Smooth muscle cell (in vitro differentiated cells): ENCODE data around the gene RASIP1. TPM values are rescaled to one million over a fixed set of nuclear protein-coding genes. Genes with fewer than 3 reads are reported as not detected.

Source experiments
- DNase-seq: peaks from one replicate; lab custom pipeline; 2025; ENCODE audit not compliant: unreplicated experiment; lab: John Stamatoyannopoulos, UW
- H2AFZ ChIP-seq: fragments of 200-600 bp; sonication (generic); 2 replicates; pipeline ENCODE4 v1.6.0; 2016; ENCODE audit warnings: antibody characterized with exemption, low read depth, mild to moderate bottlenecking
- H3F3A ChIP-seq: fragments of 200-600 bp; sonication (generic); 2 replicates; pipeline ENCODE4 v1.6.0; 2017; ENCODE audit warnings: antibody characterized with exemption, low read depth
- H3K27ac ChIP-seq: fragments of 200-600 bp; sonication (generic); 2 replicates; pipeline ENCODE4 v1.5.1; 2016; ENCODE audit warnings: low read depth, mild to moderate bottlenecking
- H3K27me3 ChIP-seq: fragments of 200-600 bp; sonication (generic); 2 replicates; pipeline ENCODE4 v1.6.1; 2016; ENCODE audit warnings: low read depth, mild to moderate bottlenecking
- H3K36me3 ChIP-seq: fragments of 200-600 bp; sonication (generic); 2 replicates; pipeline ENCODE4 v1.5.1; 2016; ENCODE audit warnings: low read depth
- H3K4me1 ChIP-seq: fragments of 200-600 bp; sonication (generic); 2 replicates; pipeline ENCODE4 v1.5.1; 2016; ENCODE audit warnings: low read depth
- H3K4me2 ChIP-seq: fragments of 200-600 bp; sonication (generic); 2 replicates; pipeline ENCODE4 v1.6.0; 2016; ENCODE audit warnings: mild to moderate bottlenecking
- H3K4me3 ChIP-seq: fragments of 200-600 bp; sonication (generic); 2 replicates; pipeline ENCODE4 v1.5.1; 2016; ENCODE audit warnings: mild to moderate bottlenecking
- H3K79me2 ChIP-seq: fragments of 200-600 bp; sonication (generic); 2 replicates; pipeline ENCODE4 v1.6.0; 2016; ENCODE audit warnings: low read depth, mild to moderate bottlenecking
- H3K9ac ChIP-seq: fragments of 200-600 bp; sonication (generic); 2 replicates; pipeline ENCODE4 v1.6.0; 2016; ENCODE audit warnings: low read depth
- H3K9me3 ChIP-seq: fragments of 200-600 bp; sonication (generic); replicated peaks from 2 replicates; pipeline ENCODE4 v1.5.1; 2016; ENCODE audit warnings: low read depth
- H4K20me1 ChIP-seq: fragments of 200-600 bp; sonication (generic); 2 replicates; pipeline ENCODE4 v1.6.0; 2016; ENCODE audit warnings: low read depth
- CTCF ChIP-seq: fragments of 200-600 bp; sonication (generic); IDR thresholded peaks from 2 replicates; pipeline ENCODE4 v1.5.1; 2017; ENCODE audit warnings: borderline replicate concordance, mild to moderate bottlenecking, antibody characterized with exemption; ENCODE audit not compliant: insufficient read depth, poor library complexity, severe bottlenecking
- WGBS: methylation state at CpG from one replicate; pipeline ENCODE4 v1.1.7; 2016; ENCODE audit warnings: low lambda C conversion rate; 5-methylcytosine and 5-hydroxymethylcytosine counted together
- polyA plus RNA-seq: library from polyadenylated mRNA; unstranded; fragments of >200 nt; fragmentation: Nextera tagmentation; extraction: Ambion mirVana; gene quantifications from 2 replicates; pipeline ENCODE4 v1.2.1, GENCODE V29; 2016
- total RNA-seq: library from RNA; depleted of rRNA; stranded (reverse); fragments of >200 nt; gene quantifications from 2 replicates; pipeline ENCODE4 v1.2.3, GENCODE V29; 2014

RASIP1 gene
- total and polyA plus RNA-seq, 2 experiments from 2014 or later = 0.81 to 3.5 TPM

- 79% methylated on average over 64 of the region's 77 CpGs for WGBS
- H3K9me3 ChIP-seq = no peaks in the 10 kb centered on the region
- H3K4me2 ChIP-seq = no peak overlapping the region
- no peaks in the 10 kb centered on the region for H3K27me3 ChIP-seq
- no peaks in the 10 kb centered on the region for H3K36me3 ChIP-seq
- DNase-seq = no peak
- no peaks in the 10 kb centered on the region for H3K79me2 ChIP-seq
- no peaks in the 10 kb centered on the region for H4K20me1 ChIP-seq
- H3K27ac ChIP-seq = no peak overlapping the region
- H3K9ac ChIP-seq = no peak overlapping the region
- H2AFZ ChIP-seq = no peak overlapping the region
- H3K4me3 ChIP-seq = no peak overlapping the region
- H3F3A ChIP-seq = no peaks in the 10 kb centered on the region
- no peak for TF ChIP-seq CTCF
- no peaks in the 10 kb centered on the region for H3K4me1 ChIP-seq
Measured at GRCh38 chr19:48728911-48729664, 11.3 kb downstream of the RASIP1 start.

- 96% methylated on average over 2 of the region's 2 CpGs for WGBS
Measured at GRCh38 chr19:48726556-48726955, 13.9 kb downstream of the RASIP1 start.

GRCh38 chr19:48724796-48725753 lies 15.3 kb downstream of the RASIP1 start:
- H3K79me2 ChIP-seq = no peaks in the 10 kb centered on the region
- H3K27ac ChIP-seq = peak overlapping the region; percentile 57
- H3K27me3 ChIP-seq = no peaks in the 10 kb centered on the region
- H3F3A ChIP-seq = no peaks in the 10 kb centered on the region
- H3K4me1 ChIP-seq = no peaks in the 10 kb centered on the region
- H4K20me1 ChIP-seq = no peaks in the 10 kb centered on the region
- no peak overlapping the region for H3K4me3 ChIP-seq
- H3K36me3 ChIP-seq = no peaks in the 10 kb centered on the region
- DNase-seq = no peak
- peak overlapping the region; percentile 40 for H3K4me2 ChIP-seq
- H2AFZ ChIP-seq = peak overlapping the region; percentile 85
- TF ChIP-seq CTCF = no peak
- 67% methylated on average over 11 of the region's 11 CpGs for WGBS
- H3K9ac ChIP-seq = no peak overlapping the region
- H3K9me3 ChIP-seq = no peaks in the 10 kb centered on the region

More at GRCh38 chr19:48726556-48726955, 13.9 kb downstream of the RASIP1 start:
- Histone ChIP-seq H3F3A (no peaks in the 10 kb centered on the region), H2AFZ (no peak overlapping the region), H3K4me3 (no peak overlapping the region), H3K79me2 (no peaks in the 10 kb centered on the region), H3K27ac (no peak overlapping the region), H3K9ac (no peak overlapping the region), H4K20me1 (no peaks in the 10 kb centered on the region), H3K4me2 (no peak overlapping the region), H3K36me3 (no peaks in the 10 kb centered on the region), H3K9me3 (no peaks in the 10 kb centered on the region), H3K4me1 (no peaks in the 10 kb centered on the region), H3K27me3 (no peaks in the 10 kb centered on the region)
- TF ChIP-seq CTCF = no peak
- no peak for DNase-seq
